Endodermal cell (in vitro differentiated cells): Measurements from ENCODE around the gene SIGLEC15. TPM values are rescaled to one million over a fixed set of nuclear protein-coding genes. Genes with fewer than 3 reads are reported as not detected.

ENCODE experiments used
- DNase-seq: peaks from one replicate; pipeline ENCODE4 v3.0.0-alpha.2; 2017
- H3K27ac ChIP-seq: 2 replicates; pipeline ENCODE4 v1.5.1; 2013; ENCODE audit warnings: mild to moderate bottlenecking, low read depth, low read length, moderate library complexity
- H3K27me3 ChIP-seq: 2 replicates; pipeline ENCODE4 v1.6.1; 2013; ENCODE audit warnings: mild to moderate bottlenecking, low read length, moderate library complexity; ENCODE audit not compliant: insufficient read depth, control insufficient read depth, poor library complexity, severe bottlenecking
- H3K36me3 ChIP-seq: 2 replicates; pipeline ENCODE4 v1.7.0; 2013; ENCODE audit warnings: mild to moderate bottlenecking, low read length, moderate library complexity; ENCODE audit not compliant: control insufficient read depth, insufficient read depth
- H3K4me1 ChIP-seq: one replicate; pipeline ENCODE4 v1.7.0; 2013; ENCODE audit warnings: low read length; ENCODE audit not compliant: control insufficient read depth, insufficient read depth
- H3K4me3 ChIP-seq: 2 replicates; pipeline ENCODE4 v1.5.1; 2013; ENCODE audit warnings: mild to moderate bottlenecking, low read length, moderate library complexity
- H3K9ac ChIP-seq: 2 replicates; pipeline ENCODE4 v1.6.1; 2013; ENCODE audit warnings: mild to moderate bottlenecking, low read length, moderate library complexity; ENCODE audit not compliant: poor library complexity, severe bottlenecking; ENCODE audit errors: extremely low read depth
- H3K9me3 ChIP-seq: 2 replicates; pipeline ENCODE4 v1.6.1; 2013; ENCODE audit warnings: mild to moderate bottlenecking, low read length, moderate library complexity; ENCODE audit not compliant: control insufficient read depth
- H3K27ac Mint-ChIP-seq: 2 replicates; pipeline ENCODE4 v1.8.0; 2020; ENCODE audit warnings: mixed read lengths
- H3K27me3 Mint-ChIP-seq: 2 replicates; pipeline ENCODE4 v1.8.0; 2021; ENCODE audit warnings: mild to moderate bottlenecking, mixed read lengths; ENCODE audit not compliant: insufficient read depth
- H3K36me3 Mint-ChIP-seq: 2 replicates; pipeline ENCODE4 v1.8.0; 2020; ENCODE audit warnings: low read depth, mixed read lengths
- H3K4me1 Mint-ChIP-seq: 2 replicates; pipeline ENCODE4 v1.8.0; 2020; ENCODE audit warnings: mixed read lengths
- H3K4me3 Mint-ChIP-seq: 2 replicates; pipeline ENCODE4 v1.8.0; 2020; ENCODE audit warnings: mild to moderate bottlenecking, moderate library complexity, mixed read lengths
- H3K9me3 Mint-ChIP-seq: 2 replicates; pipeline ENCODE4 v1.8.0; 2020; ENCODE audit warnings: mild to moderate bottlenecking, mixed read lengths
- WGBS, 2 experiments: methylation state at CpG; one replicate each; pipeline versions ENCODE4 v1.1.5 to v1.1.7; 2013; ENCODE audit warnings: missing lambda C conversion rate in 2 of 2, mixed read lengths in 1 of 2; ENCODE audit not compliant: insufficient coverage in 1 of 2, insufficient read length in 1 of 2; 5-methylcytosine and 5-hydroxymethylcytosine counted together
- total RNA-seq, 2 donors: library from RNA; stranded (reverse); fragmentation: NEBNext Ultra II Directional in 1 of 2; extraction: Animal tissue kit (Norgen Biotek cat#: 25700) in 1 of 2; gene quantifications; 2 replicates in 1 of 2; 3 replicates in 1 of 2; pipeline ENCODE4 v1.2.1, GENCODE V29; 2021
- TF ChIP-seq, protein P1 (sequence below): fragments of 200-600 bp; sonication (generic); conservative IDR thresholded peaks from 2 replicates; pipeline ENCODE4 v1.5.0; 2021; ENCODE audit warnings: antibody characterized with exemption, mild to moderate bottlenecking

SIGLEC15 gene
- total RNA-seq, 2 donors from 2014 or later, result not detected

DNA sequence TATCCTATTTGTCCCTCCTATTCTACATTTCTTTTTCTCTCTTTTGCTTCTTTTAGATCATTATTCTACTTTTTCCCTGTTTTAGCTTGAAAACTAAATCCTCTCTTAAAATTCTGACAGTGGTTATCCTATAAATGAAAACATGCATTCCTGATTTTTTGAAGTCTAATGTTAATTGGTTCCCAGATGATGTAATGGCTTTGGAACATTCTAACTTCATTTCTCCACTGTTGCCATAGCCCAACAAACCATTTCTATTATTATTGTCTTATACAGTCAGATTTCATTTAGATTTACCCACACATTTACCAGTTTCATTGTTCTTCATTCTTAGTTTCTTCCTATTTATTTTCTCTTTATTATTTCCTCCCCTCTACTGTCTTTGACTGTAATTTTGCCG lies 36.5 kb downstream of the SIGLEC15 start:
- WGBS, 2 experiments, result 100% methylated on average over 1 of the region's 1 CpG; no CpG with 5 or more reads in 1 of the 2 experiments
- H3K9me3 Mint-ChIP-seq, result no peaks in the 10 kb centered on the region
- no peaks in the 10 kb centered on the region for H3K4me1 ChIP-seq

GRCh38 chr18:45863469-45863868 lies 38.0 kb downstream of the SIGLEC15 start:
- H3K36me3 ChIP-seq, result peaks cover 86% of the 10 kb centered on the region
- TF ChIP-seq, protein P1, sequence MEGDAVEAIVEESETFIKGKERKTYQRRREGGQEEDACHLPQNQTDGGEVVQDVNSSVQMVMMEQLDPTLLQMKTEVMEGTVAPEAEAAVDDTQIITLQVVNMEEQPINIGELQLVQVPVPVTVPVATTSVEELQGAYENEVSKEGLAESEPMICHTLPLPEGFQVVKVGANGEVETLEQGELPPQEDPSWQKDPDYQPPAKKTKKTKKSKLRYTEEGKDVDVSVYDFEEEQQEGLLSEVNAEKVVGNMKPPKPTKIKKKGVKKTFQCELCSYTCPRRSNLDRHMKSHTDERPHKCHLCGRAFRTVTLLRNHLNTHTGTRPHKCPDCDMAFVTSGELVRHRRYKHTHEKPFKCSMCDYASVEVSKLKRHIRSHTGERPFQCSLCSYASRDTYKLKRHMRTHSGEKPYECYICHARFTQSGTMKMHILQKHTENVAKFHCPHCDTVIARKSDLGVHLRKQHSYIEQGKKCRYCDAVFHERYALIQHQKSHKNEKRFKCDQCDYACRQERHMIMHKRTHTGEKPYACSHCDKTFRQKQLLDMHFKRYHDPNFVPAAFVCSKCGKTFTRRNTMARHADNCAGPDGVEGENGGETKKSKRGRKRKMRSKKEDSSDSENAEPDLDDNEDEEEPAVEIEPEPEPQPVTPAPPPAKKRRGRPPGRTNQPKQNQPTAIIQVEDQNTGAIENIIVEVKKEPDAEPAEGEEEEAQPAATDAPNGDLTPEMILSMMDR, result no peak
- H3K9ac ChIP-seq, result no peak overlapping the region
- Mint-ChIP-seq H3K9me3 (no peaks in the 10 kb centered on the region), H3K4me3 (no peak overlapping the region), H3K27me3 (no peaks in the 10 kb centered on the region), H3K4me1 (no peaks in the 10 kb centered on the region), H3K27ac (no peak overlapping the region), H3K36me3 (peaks cover 81% of the 10 kb centered on the region)
- 71 to 89% methylated on average over 1 of the region's 1 CpG for WGBS, 2 experiments
- no peaks in the 10 kb centered on the region for H3K4me1 ChIP-seq
- no peak for DNase-seq
- H3K27ac ChIP-seq, result no peak overlapping the region
- H3K4me3 ChIP-seq, result no peak overlapping the region
- no peaks in the 10 kb centered on the region for H3K27me3 ChIP-seq
- peaks cover 7% of the 10 kb centered on the region for H3K9me3 ChIP-seq

More for the DNA sequence above, 36.5 kb downstream of the SIGLEC15 start:
- TF ChIP-seq, protein P1, result no peak
- Mint-ChIP-seq H3K27ac (no peak overlapping the region), H3K27me3 (no peaks in the 10 kb centered on the region), H3K36me3 (peaks cover 87% of the 10 kb centered on the region), H3K4me3 (no peak overlapping the region), H3K4me1 (no peaks in the 10 kb centered on the region)
- peaks cover 82% of the 10 kb centered on the region for H3K36me3 ChIP-seq
- no peak overlapping the region for H3K27ac ChIP-seq
- peaks cover 7% of the 10 kb centered on the region for H3K9me3 ChIP-seq
- no peak overlapping the region for H3K4me3 ChIP-seq
- no peak for DNase-seq
- no peak overlapping the region for H3K9ac ChIP-seq
- H3K27me3 ChIP-seq, result no peaks in the 10 kb centered on the region

- H3K36me3 Mint-ChIP-seq, result peaks cover 75% of the 10 kb centered on the region
- WGBS, 2 experiments, result 95 to 96% methylated on average over 3 to 5 of the region's 5 CpGs
- H3K4me3 Mint-ChIP-seq, result no peak overlapping the region
Observed at GRCh38 chr18:45864081-45864480, 38.6 kb downstream of the SIGLEC15 start.

More at GRCh38 chr18:45864081-45864480, 38.6 kb downstream of the SIGLEC15 start:
- H3K9me3 Mint-ChIP-seq, result no peaks in the 10 kb centered on the region
- Histone ChIP-seq H3K4me3 (no peak overlapping the region), H3K9ac (no peak overlapping the region), H3K4me1 (no peaks in the 10 kb centered on the region), H3K27me3 (no peaks in the 10 kb centered on the region), H3K27ac (no peak overlapping the region), H3K36me3 (peaks cover 80% of the 10 kb centered on the region), H3K9me3 (peaks cover 7% of the 10 kb centered on the region)
- TF ChIP-seq, protein P1, result no peak
- no peaks in the 10 kb centered on the region for H3K27me3 Mint-ChIP-seq
- no peak overlapping the region for H3K27ac Mint-ChIP-seq
- DNase-seq, result no peak
- no peaks in the 10 kb centered on the region for H3K4me1 Mint-ChIP-seq
